GM12873 (cell line): ENCODE measurements around the gene RNF223.

ENCODE experiments used
- TF ChIP-seq, protein P1 (sequence below): IDR thresholded peaks from 2 replicates; pipeline ENCODE4 v1.5.1; 2012; ENCODE audit warnings: low read depth, mild to moderate bottlenecking, moderate library complexity, low read length, control low read depth; ENCODE audit not compliant: insufficient read depth; ENCODE audit errors: missing control alignments

The RNF223 gene

DNA sequence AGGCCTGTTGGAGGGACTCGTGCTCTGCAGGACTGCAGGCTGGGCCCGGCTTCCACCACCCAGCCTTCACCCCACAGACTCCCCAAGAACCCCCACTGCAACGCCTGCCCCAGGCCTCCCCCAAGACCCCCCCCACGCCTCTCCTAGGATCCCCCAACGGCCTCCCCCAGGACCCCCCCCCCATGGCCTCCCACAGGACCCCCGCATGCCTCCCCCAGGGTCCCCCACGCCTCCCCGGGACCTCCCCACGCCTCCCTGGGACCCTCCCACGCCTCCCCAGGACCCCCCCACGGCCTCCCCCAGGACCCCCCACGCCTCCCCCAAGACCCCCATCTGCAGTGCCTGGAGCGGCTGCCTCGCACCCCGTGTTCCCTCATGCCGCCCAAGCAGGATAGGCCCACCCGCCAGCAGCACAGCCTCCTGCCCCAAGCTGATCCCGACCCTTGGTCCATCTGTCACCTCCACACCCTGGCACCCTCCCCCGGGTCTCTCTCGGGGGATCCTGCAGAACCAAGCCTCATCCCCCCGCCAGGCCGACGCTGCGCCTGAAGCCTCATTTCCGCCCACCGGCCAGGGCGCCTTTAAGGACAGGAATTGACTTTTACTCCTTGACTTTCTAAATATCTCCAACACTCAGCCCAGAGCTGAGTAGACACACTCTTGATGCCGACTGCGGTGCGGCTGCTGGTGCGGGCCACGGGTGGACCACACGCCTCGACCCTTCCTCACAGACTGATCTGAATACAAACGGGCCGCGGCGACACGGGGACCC is 14.1 kb upstream of the RNF223 start:
- TF ChIP-seq, protein P1, sequence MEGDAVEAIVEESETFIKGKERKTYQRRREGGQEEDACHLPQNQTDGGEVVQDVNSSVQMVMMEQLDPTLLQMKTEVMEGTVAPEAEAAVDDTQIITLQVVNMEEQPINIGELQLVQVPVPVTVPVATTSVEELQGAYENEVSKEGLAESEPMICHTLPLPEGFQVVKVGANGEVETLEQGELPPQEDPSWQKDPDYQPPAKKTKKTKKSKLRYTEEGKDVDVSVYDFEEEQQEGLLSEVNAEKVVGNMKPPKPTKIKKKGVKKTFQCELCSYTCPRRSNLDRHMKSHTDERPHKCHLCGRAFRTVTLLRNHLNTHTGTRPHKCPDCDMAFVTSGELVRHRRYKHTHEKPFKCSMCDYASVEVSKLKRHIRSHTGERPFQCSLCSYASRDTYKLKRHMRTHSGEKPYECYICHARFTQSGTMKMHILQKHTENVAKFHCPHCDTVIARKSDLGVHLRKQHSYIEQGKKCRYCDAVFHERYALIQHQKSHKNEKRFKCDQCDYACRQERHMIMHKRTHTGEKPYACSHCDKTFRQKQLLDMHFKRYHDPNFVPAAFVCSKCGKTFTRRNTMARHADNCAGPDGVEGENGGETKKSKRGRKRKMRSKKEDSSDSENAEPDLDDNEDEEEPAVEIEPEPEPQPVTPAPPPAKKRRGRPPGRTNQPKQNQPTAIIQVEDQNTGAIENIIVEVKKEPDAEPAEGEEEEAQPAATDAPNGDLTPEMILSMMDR, result no peak

DNA sequence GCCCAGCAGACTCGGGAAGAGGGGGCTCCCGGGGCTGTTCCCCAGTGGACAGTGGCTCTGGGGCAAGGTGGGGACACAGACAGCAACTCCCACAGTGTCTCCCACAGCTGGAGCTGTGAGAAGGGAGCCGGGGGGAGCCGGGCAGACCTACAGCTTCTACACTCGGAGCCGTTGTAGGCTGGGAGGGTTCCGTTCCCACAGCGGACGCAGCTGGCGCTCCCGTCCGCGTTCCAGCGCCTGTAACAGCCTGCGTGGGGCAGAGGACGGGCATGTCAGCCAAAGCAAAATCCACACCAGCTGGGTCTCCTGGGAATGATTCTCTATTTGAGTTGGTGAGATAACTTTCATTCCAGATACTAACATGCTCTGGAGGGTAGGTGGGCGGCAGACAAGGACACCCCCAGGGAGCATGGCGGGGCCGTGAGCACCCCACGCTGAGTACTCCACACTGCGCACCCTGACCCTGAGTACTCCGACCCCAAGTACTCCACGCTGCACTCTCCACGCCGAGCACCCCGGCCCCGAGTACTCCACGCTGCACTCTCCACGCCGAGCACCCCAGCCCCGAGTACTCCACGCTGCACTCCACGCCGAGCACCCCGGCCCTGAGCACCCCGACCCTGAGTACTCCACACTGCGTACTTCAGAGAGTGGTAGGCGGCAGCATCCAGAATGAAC is 13.4 kb upstream of the RNF223 start:
- TF ChIP-seq, protein P1, result no peak

DNA sequence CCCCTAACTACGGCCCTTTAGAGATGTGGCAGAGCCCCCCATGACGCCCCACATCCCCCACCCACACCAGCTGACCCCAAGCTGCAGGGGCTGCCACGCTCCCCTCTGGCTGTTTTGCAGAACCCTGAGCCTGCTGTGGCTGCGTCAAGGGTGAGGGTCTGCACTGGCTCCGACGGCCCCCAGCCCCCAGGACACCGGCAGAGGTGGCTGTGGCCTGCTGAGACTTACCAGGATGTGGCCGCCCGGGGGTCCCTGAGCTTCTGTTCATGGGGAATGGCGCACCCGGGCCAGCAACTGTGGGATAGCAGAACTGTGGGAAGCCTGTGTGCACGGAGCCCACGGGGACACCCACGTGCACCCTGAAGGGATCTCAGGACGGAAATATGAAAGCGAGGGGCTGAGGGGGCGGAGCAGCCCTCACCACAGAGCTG is 12.8 kb upstream of the RNF223 start:
- TF ChIP-seq, protein P1, result no peak

DNA sequence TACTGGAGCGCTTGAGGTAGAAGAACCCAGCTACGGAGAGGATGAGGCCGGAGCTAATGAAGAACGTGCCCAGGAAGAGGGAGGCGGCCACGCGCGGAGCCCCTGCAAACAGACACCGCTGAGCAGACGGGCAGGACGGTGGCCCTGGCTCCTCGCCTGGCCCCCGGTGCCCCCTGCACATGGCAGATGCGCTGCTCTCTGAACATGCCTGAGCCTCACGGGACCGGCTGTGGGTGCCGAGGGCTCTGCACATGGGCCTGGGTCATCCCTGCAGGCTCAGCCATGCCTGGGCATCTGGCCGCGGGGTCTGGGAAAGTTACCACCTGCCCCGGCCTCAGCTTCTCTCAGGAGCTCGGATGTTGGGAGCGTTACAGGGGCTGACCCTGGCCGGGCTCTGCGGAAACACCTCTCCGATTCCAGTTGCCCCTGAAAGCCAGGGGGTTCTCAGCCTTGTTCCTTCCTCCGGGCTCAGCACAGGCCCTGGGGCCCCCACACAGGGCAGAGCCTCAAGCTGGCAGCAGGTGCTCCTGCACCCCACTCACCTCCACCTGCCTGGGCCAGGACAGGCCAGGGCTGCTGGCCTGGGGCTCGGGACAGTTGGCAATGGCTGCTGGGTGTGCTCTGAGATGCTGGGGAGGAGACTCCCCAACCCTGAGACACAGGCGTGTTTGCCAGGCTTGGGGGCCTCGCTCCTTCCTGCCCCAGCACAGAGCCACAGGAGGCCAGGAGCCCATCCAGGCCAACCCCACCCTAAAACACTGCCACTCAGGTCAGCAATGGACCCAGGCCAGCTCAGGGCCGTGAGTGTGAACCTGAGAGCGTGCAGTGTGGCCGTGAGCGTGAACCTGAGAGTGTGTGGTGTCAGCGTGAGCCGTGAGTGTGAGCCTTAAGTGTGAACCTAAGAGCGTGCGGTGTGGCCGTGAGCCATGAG is 12.1 kb upstream of the RNF223 start:
- TF ChIP-seq, protein P1, result no peak

DNA sequence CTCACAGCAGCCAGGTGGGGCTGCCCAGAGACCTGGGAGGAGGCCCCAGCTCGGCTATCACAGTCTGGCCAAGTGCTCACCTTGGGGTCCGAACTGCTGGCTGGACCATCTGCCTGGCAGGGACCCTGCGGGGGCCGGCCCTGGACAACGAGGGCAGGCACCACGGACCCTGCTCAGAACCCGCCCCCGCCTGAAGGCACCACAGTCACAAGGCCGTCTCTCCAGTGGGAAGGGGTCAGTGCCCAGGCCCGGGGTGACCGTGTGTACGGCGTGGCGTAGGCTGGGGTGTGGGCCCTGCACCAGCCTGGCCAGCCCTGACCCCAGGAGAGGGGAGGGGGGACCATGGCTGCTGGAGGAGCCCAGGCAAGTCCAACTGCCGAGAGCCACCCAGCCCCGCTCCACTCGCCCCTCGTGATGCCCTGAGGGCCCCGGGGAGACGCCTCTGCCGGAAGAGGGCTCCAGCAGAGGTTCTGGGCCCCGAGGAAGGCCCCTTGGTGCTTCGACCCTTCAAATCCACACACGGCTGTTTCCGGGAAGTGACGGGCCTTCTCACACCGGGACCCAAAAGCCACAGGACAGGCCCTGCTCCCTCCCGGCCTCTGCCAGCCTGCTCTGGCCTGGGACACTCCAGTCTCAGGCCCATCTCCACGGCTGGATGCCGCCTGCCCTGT is 11.2 kb upstream of the RNF223 start:
- TF ChIP-seq, protein P1, result no peak

DNA sequence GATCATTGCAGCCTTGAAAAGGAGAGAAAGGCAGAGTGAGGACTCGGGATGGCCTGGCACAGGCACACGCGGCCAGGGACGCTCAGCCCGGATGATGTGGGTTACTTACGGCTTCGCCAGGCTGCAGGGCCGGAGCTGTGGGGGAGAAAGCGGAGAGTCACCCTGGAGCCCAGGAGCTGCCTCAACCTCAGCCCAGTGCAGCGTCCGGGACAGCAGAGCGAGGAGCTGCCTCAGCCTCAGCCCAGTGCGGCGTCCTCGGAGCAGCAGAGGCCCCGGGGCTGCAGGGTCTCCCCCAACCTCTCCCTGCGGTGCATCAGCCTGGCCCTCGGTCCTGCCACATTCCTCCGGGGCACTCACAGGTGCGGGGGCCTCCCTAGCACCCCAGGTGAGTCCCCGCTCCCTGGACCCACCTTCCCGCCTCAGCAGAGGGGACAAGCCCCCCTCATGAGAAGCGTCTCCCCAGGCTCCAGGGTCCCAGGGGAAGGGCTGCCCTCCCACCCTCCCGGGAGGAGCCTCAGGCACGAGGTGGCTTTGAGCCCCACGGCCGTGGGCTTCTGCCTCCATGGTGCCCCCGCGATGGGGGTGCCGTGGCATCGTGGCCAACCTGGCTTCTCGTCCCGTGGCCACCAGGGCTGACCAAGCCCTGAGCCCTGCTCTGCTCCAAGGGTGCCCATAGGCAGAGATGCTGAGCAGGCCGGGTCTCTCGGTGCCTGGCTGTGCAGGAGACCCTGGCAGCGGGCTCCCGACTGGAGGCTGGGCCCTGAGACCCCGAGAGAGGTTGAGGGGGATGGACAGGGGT is 10.5 kb upstream of the RNF223 start:
- TF ChIP-seq, protein P1, result no peak
